HEK293 (cell line): ENCODE measurements around the gene LNPEP.

Experiments
- CTCF ChIA-PET: fragments of 350-600 bp; formaldehyde crosslinking; extraction: SDS; loops from one replicate; lab custom pipeline; 2021; ENCODE audit warnings: antibody characterized with exemption; lab: Yijun Ruan, JAX
- POLR2A ChIA-PET: fragments of 300-600 bp; formaldehyde crosslinking; extraction: SDS; loops from one replicate; lab custom pipeline; 2020; ENCODE audit warnings: antibody characterized with exemption, inconsistent platforms; lab: Yijun Ruan, JAX
- H3K27ac ChIP-seq: fragments of 200-500 bp; sonication (Bioruptor generic); 2 replicates; pipeline ENCODE4 v1.5.1; 2014; ENCODE audit warnings: low read depth, low read length, control low read depth, inconsistent platforms; ENCODE audit errors: extremely low read depth
- H3K36me3 ChIP-seq, 2 experiments: fragments of 200-500 bp in 1 of 2; sonication (Bioruptor generic) in 1 of 2; 1 replicate in 1 of 2; 2 replicates in 1 of 2; pipeline ENCODE4 v1.5.1; 2014 to 2017; ENCODE audit warnings: inconsistent platforms in 2 of 2, low read length in 2 of 2; ENCODE audit not compliant: control insufficient read depth in 2 of 2, insufficient read depth in 1 of 2
- H3K4me1 ChIP-seq: fragments of 200-500 bp; sonication (Bioruptor generic); 2 replicates; pipeline ENCODE4 v1.5.1; 2014; ENCODE audit warnings: mild to moderate bottlenecking, low read length, inconsistent platforms; ENCODE audit not compliant: control insufficient read depth, insufficient read depth
- H3K4me3 ChIP-seq: 2 replicates; pipeline ENCODE4 v1.5.1; 2011; ENCODE audit warnings: low read depth, mild to moderate bottlenecking, control low read depth, low read length, moderate library complexity
- H3K9me3 ChIP-seq: fragments of 200-500 bp; sonication (Bioruptor generic); 2 replicates; pipeline ENCODE4 v1.5.1; 2014; ENCODE audit warnings: low read depth, low read length, inconsistent platforms; ENCODE audit not compliant: control insufficient read depth, insufficient read depth
- GLI4 ChIP-seq: fragments of 450-650 bp; formaldehyde crosslinking; IDR thresholded peaks from 2 replicates; pipeline ENCODE4 v1.5.1; 2016; ENCODE audit warnings: missing biosample characterization, missing genetic modification characterization
- KLF10 ChIP-seq: fragments of 450-650 bp; IDR thresholded peaks from 2 replicates; pipeline ENCODE4 v1.5.1; 2018; ENCODE audit warnings: missing biosample characterization, mild to moderate bottlenecking, missing genetic modification characterization
- KLF7 ChIP-seq: fragments of 450-650 bp; formaldehyde crosslinking; IDR thresholded peaks from 2 replicates; pipeline ENCODE4 v1.5.1; 2016; ENCODE audit warnings: missing biosample characterization, missing genetic modification characterization, borderline replicate concordance
- OVOL3 ChIP-seq: fragments of 450-650 bp; formaldehyde crosslinking; IDR thresholded peaks from 2 replicates; pipeline ENCODE4 v1.5.1; 2016; ENCODE audit warnings: missing biosample characterization, missing genetic modification characterization
- RBAK ChIP-seq: fragments of 450-650 bp; formaldehyde crosslinking; IDR thresholded peaks from 2 replicates; pipeline ENCODE4 v1.5.1; 2016; ENCODE audit warnings: missing biosample characterization, missing genetic modification characterization
- SETDB1 ChIP-seq: IDR thresholded peaks from one replicate; pipeline ENCODE4 v1.6.1; 2017; ENCODE audit warnings: mild to moderate bottlenecking, low read length, moderate library complexity, mixed read lengths; ENCODE audit not compliant: insufficient read length
- YY2 ChIP-seq: fragments of 450-650 bp; formaldehyde crosslinking; IDR thresholded peaks from 2 replicates; pipeline ENCODE4 v1.5.1; 2016; ENCODE audit warnings: missing biosample characterization, missing genetic modification characterization
- ZBTB48 ChIP-seq: fragments of 450-650 bp; formaldehyde crosslinking; IDR thresholded peaks from 2 replicates; pipeline ENCODE4 v1.5.1; 2016; ENCODE audit warnings: missing biosample characterization, missing genetic modification characterization
- ZBTB7A ChIP-seq: fragments of 450-650 bp; formaldehyde crosslinking; IDR thresholded peaks from 2 replicates; pipeline ENCODE4 v1.5.1; 2016; ENCODE audit warnings: low read depth, missing biosample characterization, missing genetic modification characterization
- ZNF114 ChIP-seq: fragments of 450-650 bp; formaldehyde crosslinking; IDR thresholded peaks from 2 replicates; pipeline ENCODE4 v1.5.0; 2017; ENCODE audit warnings: missing biosample characterization, missing genetic modification characterization
- ZNF16 ChIP-seq: fragments of 450-650 bp; formaldehyde crosslinking; IDR thresholded peaks from 2 replicates; pipeline ENCODE4 v1.5.1; 2016; ENCODE audit warnings: low read depth, missing biosample characterization, missing genetic modification characterization
- ZNF175 ChIP-seq: fragments of 450-650 bp; formaldehyde crosslinking; IDR thresholded peaks from 2 replicates; pipeline ENCODE4 v1.5.1; 2016; ENCODE audit warnings: missing biosample characterization, missing genetic modification characterization
- ZNF350 ChIP-seq: fragments of 450-650 bp; formaldehyde crosslinking; IDR thresholded peaks from 2 replicates; pipeline ENCODE4 v1.5.0; 2017; ENCODE audit warnings: missing biosample characterization, mild to moderate bottlenecking, missing genetic modification characterization
- ZNF366 ChIP-seq: fragments of 450-650 bp; formaldehyde crosslinking; conservative IDR thresholded peaks from 2 replicates; pipeline ENCODE4 v1.5.1; 2016; ENCODE audit warnings: missing biosample characterization, missing genetic modification characterization
- ZNF426 ChIP-seq: fragments of 450-650 bp; formaldehyde crosslinking; IDR thresholded peaks from 2 replicates; pipeline ENCODE4 v1.5.1; 2017; ENCODE audit warnings: missing biosample characterization, missing genetic modification characterization, mild to moderate bottlenecking, inconsistent platforms, moderate library complexity
- ZNF433 ChIP-seq: fragments of 450-650 bp; formaldehyde crosslinking; IDR thresholded peaks from 2 replicates; pipeline ENCODE4 v1.5.1; 2016; ENCODE audit warnings: missing biosample characterization, missing genetic modification characterization, low read depth
- ZNF549 ChIP-seq: fragments of 450-650 bp; IDR thresholded peaks from 2 replicates; pipeline ENCODE4 v1.5.1; 2018; ENCODE audit warnings: missing biosample characterization, missing genetic modification characterization, mild to moderate bottlenecking, inconsistent platforms, moderate library complexity
- ZNF555 ChIP-seq: fragments of 450-650 bp; formaldehyde crosslinking; conservative IDR thresholded peaks from 2 replicates; pipeline ENCODE4 v1.5.1; 2017; ENCODE audit warnings: missing biosample characterization, mild to moderate bottlenecking, missing genetic modification characterization, inconsistent platforms
- ZNF596 ChIP-seq: fragments of 450-650 bp; IDR thresholded peaks from 2 replicates; pipeline ENCODE4 v1.5.0; 2018; ENCODE audit warnings: missing biosample characterization, mild to moderate bottlenecking, missing genetic modification characterization, moderate library complexity
- ZNF837 ChIP-seq: fragments of 450-650 bp; formaldehyde crosslinking; IDR thresholded peaks from 2 replicates; pipeline ENCODE4 v1.5.1; 2016; ENCODE audit warnings: missing biosample characterization, missing genetic modification characterization
- ZSCAN23 ChIP-seq: fragments of 450-650 bp; formaldehyde crosslinking; IDR thresholded peaks from 2 replicates; pipeline ENCODE4 v1.5.1; 2016; ENCODE audit warnings: missing biosample characterization, missing genetic modification characterization
- ZSCAN30 ChIP-seq: fragments of 450-650 bp; IDR thresholded peaks from 2 replicates; pipeline ENCODE4 v1.5.1; 2018; ENCODE audit warnings: missing biosample characterization, mild to moderate bottlenecking, missing genetic modification characterization, moderate library complexity
- TF ChIP-seq, protein P1 (sequence below): fragments of 450-650 bp; formaldehyde crosslinking; optimal IDR thresholded peaks from 2 replicates; pipeline ENCODE3; 2016; ENCODE audit warnings: missing biosample characterization, mild to moderate bottlenecking, missing genetic modification characterization
- TF ChIP-seq, protein P2 (sequence below): fragments of 450-650 bp; formaldehyde crosslinking; IDR thresholded peaks from 2 replicates; pipeline ENCODE4 v1.5.1; 2017; ENCODE audit warnings: missing biosample characterization, missing genetic modification characterization
- TF ChIP-seq, protein P3 (sequence below): fragments of 450-650 bp; formaldehyde crosslinking; IDR thresholded peaks from 2 replicates; pipeline ENCODE4 v1.5.1; 2016; ENCODE audit warnings: missing biosample characterization, missing genetic modification characterization
- TF ChIP-seq, protein P4 (sequence below): fragments of 450-650 bp; formaldehyde crosslinking; IDR thresholded peaks from 2 replicates; pipeline ENCODE4 v1.5.1; 2016; ENCODE audit warnings: missing biosample characterization, missing genetic modification characterization
- TF ChIP-seq, protein P5 (sequence below): fragments of 450-650 bp; formaldehyde crosslinking; IDR thresholded peaks from 2 replicates; pipeline ENCODE4 v1.5.1; 2016; ENCODE audit warnings: missing biosample characterization, missing genetic modification characterization

The LNPEP gene

DNA sequence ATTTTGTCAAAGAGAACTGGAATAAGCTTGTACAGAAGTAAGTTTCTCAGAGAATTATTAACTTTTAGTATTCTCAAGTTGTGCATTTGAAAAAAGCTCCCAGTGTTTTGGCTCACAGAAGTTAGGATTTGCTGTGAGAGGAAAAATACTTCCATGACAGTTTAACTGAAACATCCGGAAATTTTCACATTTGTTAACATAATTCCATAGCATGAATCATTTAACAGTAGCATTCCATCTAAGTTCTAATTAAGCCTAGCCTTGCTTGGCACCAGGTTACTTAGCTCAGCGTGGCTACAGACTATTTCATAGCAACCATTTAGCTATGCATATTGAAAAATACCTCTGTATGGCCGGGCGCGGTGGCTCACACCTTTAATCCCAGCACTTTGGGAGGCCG, 90.8 kb downstream of the LNPEP start:
- H3K9me3 ChIP-seq, result no peaks in the 10 kb centered on the region
- TF ChIP-seq ZNF350 (tag by site-specific recombination), result no peak
- TF ChIP-seq, protein P1, sequence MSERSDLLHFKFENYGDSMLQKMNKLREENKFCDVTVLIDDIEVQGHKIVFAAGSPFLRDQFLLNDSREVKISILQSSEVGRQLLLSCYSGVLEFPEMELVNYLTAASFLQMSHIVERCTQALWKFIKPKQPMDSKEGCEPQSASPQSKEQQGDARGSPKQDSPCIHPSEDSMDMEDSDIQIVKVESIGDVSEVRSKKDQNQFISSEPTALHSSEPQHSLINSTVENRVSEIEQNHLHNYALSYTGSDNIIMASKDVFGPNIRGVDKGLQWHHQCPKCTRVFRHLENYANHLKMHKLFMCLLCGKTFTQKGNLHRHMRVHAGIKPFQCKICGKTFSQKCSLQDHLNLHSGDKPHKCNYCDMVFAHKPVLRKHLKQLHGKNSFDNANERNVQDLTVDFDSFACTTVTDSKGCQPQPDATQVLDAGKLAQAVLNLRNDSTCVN (tag by site-specific recombination), result no peak
- TF ChIP-seq ZNF555 (tag by site-specific recombination), result no peak
- TF ChIP-seq ZNF366, result no peak
- TF ChIP-seq KLF7 (tag by site-specific recombination), result no peak
- TF ChIP-seq ZNF837 (tag by site-specific recombination), result no peak
- no peak for TF ChIP-seq SETDB1
- TF ChIP-seq, protein P2, sequence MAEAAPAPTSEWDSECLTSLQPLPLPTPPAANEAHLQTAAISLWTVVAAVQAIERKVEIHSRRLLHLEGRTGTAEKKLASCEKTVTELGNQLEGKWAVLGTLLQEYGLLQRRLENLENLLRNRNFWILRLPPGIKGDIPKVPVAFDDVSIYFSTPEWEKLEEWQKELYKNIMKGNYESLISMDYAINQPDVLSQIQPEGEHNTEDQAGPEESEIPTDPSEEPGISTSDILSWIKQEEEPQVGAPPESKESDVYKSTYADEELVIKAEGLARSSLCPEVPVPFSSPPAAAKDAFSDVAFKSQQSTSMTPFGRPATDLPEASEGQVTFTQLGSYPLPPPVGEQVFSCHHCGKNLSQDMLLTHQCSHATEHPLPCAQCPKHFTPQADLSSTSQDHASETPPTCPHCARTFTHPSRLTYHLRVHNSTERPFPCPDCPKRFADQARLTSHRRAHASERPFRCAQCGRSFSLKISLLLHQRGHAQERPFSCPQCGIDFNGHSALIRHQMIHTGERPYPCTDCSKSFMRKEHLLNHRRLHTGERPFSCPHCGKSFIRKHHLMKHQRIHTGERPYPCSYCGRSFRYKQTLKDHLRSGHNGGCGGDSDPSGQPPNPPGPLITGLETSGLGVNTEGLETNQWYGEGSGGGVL (tag by site-specific recombination), result no peak
- no peak for TF ChIP-seq ZNF16
- TF ChIP-seq ZNF549 (tag by site-specific recombination), result no peak
- TF ChIP-seq ZBTB48 (tag by site-specific recombination), result no peak
- no peak overlapping the region for H3K27ac ChIP-seq
- H3K4me3 ChIP-seq, result no peak overlapping the region
- ChIA-PET POLR2A (no interaction called here), CTCF (interaction anchor here (0.5 to 1.9 kb wide), 3 partner anchors 18 to 119 kb away, joined by 3 to 5 read pairs (median 3); no protein-coding TSS in a partner anchor)
- H3K36me3 ChIP-seq, result peaks cover 30 to 58% of the 10 kb centered on the region in 2 experiments
- H3K4me1 ChIP-seq, result no peaks in the 10 kb centered on the region

DNA sequence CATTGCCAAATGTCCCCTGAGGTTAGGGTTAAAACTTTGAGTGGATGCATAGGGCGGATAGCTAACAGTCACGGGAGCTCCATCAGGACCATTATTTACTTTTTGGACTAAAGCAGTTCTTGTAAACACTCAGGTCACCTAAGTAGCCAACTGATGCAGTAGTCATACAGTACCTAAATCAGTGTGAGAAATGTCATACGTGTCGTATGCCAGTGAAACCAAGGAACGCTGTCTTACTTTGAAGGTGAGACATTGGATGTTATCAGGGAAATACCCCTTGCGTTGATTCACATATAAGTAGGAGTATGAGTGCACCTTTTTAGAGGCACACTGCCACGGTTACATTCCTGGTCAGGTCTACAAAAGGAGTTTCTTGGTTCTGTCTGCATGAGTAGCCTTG, 101.9 kb downstream of the LNPEP start:
- Histone ChIP-seq H3K36me3 (peaks cover 0 to 3% of the 10 kb centered on the region in 2 experiments; a peak in 1 of 3 replicates), H3K27ac (no peak overlapping the region), H3K4me1 (no peaks in the 10 kb centered on the region), H3K9me3 (no peaks in the 10 kb centered on the region), H3K4me3 (no peak overlapping the region)
- CTCF ChIA-PET, result interaction anchor here (1.0 to 1.3 kb wide), 2 partner anchors 34 to 105 kb away, joined by 3 read pairs; partner anchors contain the start of gene LIX1
- POLR2A ChIA-PET, result no interaction called here
- TF ChIP-seq KLF10 (tag by site-specific recombination) (no peak), OVOL3 (tag by site-specific recombination) (no peak), ZNF426 (tag by site-specific recombination) (no peak), ZNF433 (tag by site-specific recombination) (no peak), ZBTB7A (tag by site-specific recombination) (no peak), ZSCAN30 (no peak), GLI4 (no peak), SETDB1 (no peak), YY2 (tag by site-specific recombination) (no peak), ZNF114 (tag by site-specific recombination) (no peak), RBAK (tag by site-specific recombination) (no peak), ZNF175 (no peak), ZNF596 (tag by site-specific recombination) (no peak), ZSCAN23 (tag by site-specific recombination) (no peak)
- TF ChIP-seq, protein P3, sequence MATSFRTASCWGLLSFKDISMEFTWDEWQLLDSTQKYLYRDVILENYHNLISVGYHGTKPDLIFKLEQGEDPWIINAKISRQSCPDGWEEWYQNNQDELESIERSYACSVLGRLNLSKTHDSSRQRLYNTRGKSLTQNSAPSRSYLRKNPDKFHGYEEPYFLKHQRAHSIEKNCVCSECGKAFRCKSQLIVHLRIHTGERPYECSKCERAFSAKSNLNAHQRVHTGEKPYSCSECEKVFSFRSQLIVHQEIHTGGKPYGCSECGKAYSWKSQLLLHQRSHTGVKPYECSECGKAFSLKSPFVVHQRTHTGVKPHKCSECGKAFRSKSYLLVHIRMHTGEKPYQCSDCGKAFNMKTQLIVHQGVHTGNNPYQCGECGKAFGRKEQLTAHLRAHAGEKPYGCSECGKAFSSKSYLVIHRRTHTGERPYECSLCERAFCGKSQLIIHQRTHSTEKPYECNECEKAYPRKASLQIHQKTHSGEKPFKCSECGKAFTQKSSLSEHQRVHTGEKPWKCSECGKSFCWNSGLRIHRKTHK (tag by site-specific recombination), result no peak
- TF ChIP-seq, protein P4, sequence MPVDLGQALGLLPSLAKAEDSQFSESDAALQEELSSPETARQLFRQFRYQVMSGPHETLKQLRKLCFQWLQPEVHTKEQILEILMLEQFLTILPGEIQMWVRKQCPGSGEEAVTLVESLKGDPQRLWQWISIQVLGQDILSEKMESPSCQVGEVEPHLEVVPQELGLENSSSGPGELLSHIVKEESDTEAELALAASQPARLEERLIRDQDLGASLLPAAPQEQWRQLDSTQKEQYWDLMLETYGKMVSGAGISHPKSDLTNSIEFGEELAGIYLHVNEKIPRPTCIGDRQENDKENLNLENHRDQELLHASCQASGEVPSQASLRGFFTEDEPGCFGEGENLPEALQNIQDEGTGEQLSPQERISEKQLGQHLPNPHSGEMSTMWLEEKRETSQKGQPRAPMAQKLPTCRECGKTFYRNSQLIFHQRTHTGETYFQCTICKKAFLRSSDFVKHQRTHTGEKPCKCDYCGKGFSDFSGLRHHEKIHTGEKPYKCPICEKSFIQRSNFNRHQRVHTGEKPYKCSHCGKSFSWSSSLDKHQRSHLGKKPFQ, result no peak
- TF ChIP-seq, protein P5, sequence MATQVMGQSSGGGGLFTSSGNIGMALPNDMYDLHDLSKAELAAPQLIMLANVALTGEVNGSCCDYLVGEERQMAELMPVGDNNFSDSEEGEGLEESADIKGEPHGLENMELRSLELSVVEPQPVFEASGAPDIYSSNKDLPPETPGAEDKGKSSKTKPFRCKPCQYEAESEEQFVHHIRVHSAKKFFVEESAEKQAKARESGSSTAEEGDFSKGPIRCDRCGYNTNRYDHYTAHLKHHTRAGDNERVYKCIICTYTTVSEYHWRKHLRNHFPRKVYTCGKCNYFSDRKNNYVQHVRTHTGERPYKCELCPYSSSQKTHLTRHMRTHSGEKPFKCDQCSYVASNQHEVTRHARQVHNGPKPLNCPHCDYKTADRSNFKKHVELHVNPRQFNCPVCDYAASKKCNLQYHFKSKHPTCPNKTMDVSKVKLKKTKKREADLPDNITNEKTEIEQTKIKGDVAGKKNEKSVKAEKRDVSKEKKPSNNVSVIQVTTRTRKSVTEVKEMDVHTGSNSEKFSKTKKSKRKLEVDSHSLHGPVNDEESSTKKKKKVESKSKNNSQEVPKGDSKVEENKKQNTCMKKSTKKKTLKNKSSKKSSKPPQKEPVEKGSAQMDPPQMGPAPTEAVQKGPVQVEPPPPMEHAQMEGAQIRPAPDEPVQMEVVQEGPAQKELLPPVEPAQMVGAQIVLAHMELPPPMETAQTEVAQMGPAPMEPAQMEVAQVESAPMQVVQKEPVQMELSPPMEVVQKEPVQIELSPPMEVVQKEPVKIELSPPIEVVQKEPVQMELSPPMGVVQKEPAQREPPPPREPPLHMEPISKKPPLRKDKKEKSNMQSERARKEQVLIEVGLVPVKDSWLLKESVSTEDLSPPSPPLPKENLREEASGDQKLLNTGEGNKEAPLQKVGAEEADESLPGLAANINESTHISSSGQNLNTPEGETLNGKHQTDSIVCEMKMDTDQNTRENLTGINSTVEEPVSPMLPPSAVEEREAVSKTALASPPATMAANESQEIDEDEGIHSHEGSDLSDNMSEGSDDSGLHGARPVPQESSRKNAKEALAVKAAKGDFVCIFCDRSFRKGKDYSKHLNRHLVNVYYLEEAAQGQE (tag by site-specific recombination), result no peak
